HepG2 (cell line): ENCODE data around the gene C5orf47. TPM values are rescaled to one million over a fixed set of nuclear protein-coding genes. Genes with fewer than 3 reads are reported as not detected.

Experiments used
- ATAC-seq: fragments of 200-7000 bp; cut with Tn5 transposase; 3 replicates; pipeline ENCODE4 v1.9.1; 2020; ENCODE audit warnings: mild to moderate bottlenecking, moderate library complexity
- BruUV-seq: library from RNA; stranded (reverse); fragments of 400-500 nt; replicated peaks from 2 replicates; lab custom pipeline; 2021; lab: Mats Ljungman, UMichigan
- CTCF ChIA-PET: fragments of 300-600 bp; formaldehyde crosslinking; extraction: SDS; loops from one replicate; lab custom pipeline; 2021; ENCODE audit warnings: low total read pairs, inconsistent platforms, low intra/inter-chr PET ratio; lab: Yijun Ruan, JAX
- POLR2A ChIA-PET: fragments of 350-600 bp; sonication (Branson Sonifier 250); formaldehyde crosslinking; loops from one replicate; lab custom pipeline; 2020; ENCODE audit warnings: antibody characterized with exemption, inconsistent platforms; lab: Yijun Ruan, JAX
- DNase-seq: peaks from one replicate; pipeline ENCODE4 v3.0.0-alpha.2; 2015; ENCODE audit warnings: low spot score
- FAIRE-seq: peaks from 3 replicates; lab custom pipeline; 2011; peaks lifted over from hg19 to GRCh38; lab: Jason Lieb, UNC
- H2AFZ ChIP-seq: one replicate; pipeline ENCODE4 v1.6.1; 2011; ENCODE audit warnings: low read length, inconsistent platforms
- H3K27ac ChIP-seq: fragments of 300-600 bp; 3 replicates; pipeline ENCODE4 v1.8.0; 2011; ENCODE audit warnings: mixed run types, mild to moderate bottlenecking, mixed read lengths, low read length, inconsistent platforms; ENCODE audit not compliant: insufficient read depth; ENCODE audit errors: extremely low read length
- H3K27me3 ChIP-seq, 2 experiments: fragments of 200-600 bp in 1 of 2; 2 replicates in 1 of 2; 3 replicates in 1 of 2; pipeline versions ENCODE4 v1.6.0 to v1.8.0; 2011; ENCODE audit warnings: low read length in 2 of 2, mild to moderate bottlenecking in 2 of 2, moderate library complexity in 2 of 2, inconsistent platforms in 1 of 2; ENCODE audit not compliant: insufficient read depth in 2 of 2, control insufficient read depth in 1 of 2
- H3K36me3 ChIP-seq, 2 experiments: fragments of 200-600 bp in 1 of 2; replicated peaks in 1 of 2; 2 replicates in 1 of 2; 3 replicates in 1 of 2; pipeline versions ENCODE4 v1.5.1 to v1.8.0; 2011; ENCODE audit warnings: low read length in 2 of 2, inconsistent platforms in 1 of 2; ENCODE audit not compliant: insufficient read depth in 2 of 2, control insufficient read depth in 1 of 2
- H3K4me1 ChIP-seq: 2 replicates; pipeline ENCODE4 v1.5.1; 2012; ENCODE audit warnings: low read length, inconsistent platforms; ENCODE audit not compliant: insufficient read depth
- H3K4me2 ChIP-seq: 2 replicates; pipeline ENCODE4 v1.6.0; 2011; ENCODE audit warnings: low read depth, low read length, inconsistent platforms
- H3K4me3 ChIP-seq, 3 experiments: fragments of 200-600 bp in 1 of 3; sonication (generic), shearing (Covaris generic) in 1 of 3; replicated peaks in 1 of 3; 2 replicates each; pipeline ENCODE4 v1.5.1; 2011 to 2016; ENCODE audit warnings: low read length in 3 of 3, inconsistent platforms in 2 of 3, low read depth in 2 of 3, mild to moderate bottlenecking in 2 of 3, control low read depth in 1 of 3, mixed read lengths in 1 of 3; ENCODE audit not compliant: insufficient read depth in 1 of 3
- H3K79me2 ChIP-seq: one replicate; pipeline ENCODE4 v1.6.1; 2011; ENCODE audit warnings: low read length, inconsistent platforms; ENCODE audit not compliant: insufficient read depth
- H3K9ac ChIP-seq: 2 replicates; pipeline ENCODE4 v1.6.0; 2011; ENCODE audit warnings: mild to moderate bottlenecking, low read depth, low read length, inconsistent platforms; ENCODE audit not compliant: insufficient read depth
- H3K9me3 ChIP-seq: 2 replicates; pipeline ENCODE4 v1.5.1; 2012; ENCODE audit warnings: mild to moderate bottlenecking, low read length
- H4K20me1 ChIP-seq: 2 replicates; pipeline ENCODE4 v1.6.0; 2011; ENCODE audit warnings: inconsistent platforms, mild to moderate bottlenecking, low read length, moderate library complexity; ENCODE audit not compliant: insufficient read depth
- AGO2 ChIP-seq: fragments of 200-400 bp; formaldehyde crosslinking; optimal IDR thresholded peaks from 2 replicates; pipeline ENCODE3; 2017; ENCODE audit warnings: mild to moderate bottlenecking, low read depth, low read length, moderate library complexity
- ARID3A ChIP-seq: IDR thresholded peaks from 2 replicates; pipeline ENCODE4 v1.6.1; 2012; ENCODE audit warnings: low read depth, low read length, improper control_type of control experiment
- IRF1 ChIP-seq: sonication (generic); formaldehyde crosslinking; IDR thresholded peaks from 2 replicates; pipeline ENCODE4 v1.4.0; 2020; ENCODE audit warnings: low read depth, mild to moderate bottlenecking, missing genetic modification reagents
- SMARCC2 ChIP-seq: fragments of 450-650 bp; IDR thresholded peaks from 2 replicates; pipeline ENCODE4 v1.6.1; 2017; ENCODE audit warnings: antibody characterized with exemption, mild to moderate bottlenecking
- ZBTB43 ChIP-seq: sonication (generic); formaldehyde crosslinking; conservative IDR thresholded peaks from 2 replicates; pipeline ENCODE4 v1.4.0; 2020; ENCODE audit warnings: missing genetic modification reagents
- ZNF576 ChIP-seq: sonication (generic); formaldehyde crosslinking; IDR thresholded peaks from 2 replicates; pipeline ENCODE4 v1.4.0; 2020; ENCODE audit warnings: mild to moderate bottlenecking, missing genetic modification reagents
- ZNF597 ChIP-seq: sonication (generic); formaldehyde crosslinking; IDR thresholded peaks from 2 replicates; pipeline ENCODE4 v1.5.0; 2020; ENCODE audit warnings: missing genetic modification reagents
- ZNF703 ChIP-seq: sonication (generic); formaldehyde crosslinking; IDR thresholded peaks from 2 replicates; pipeline ENCODE4 v1.5.1; 2020; ENCODE audit warnings: missing genetic modification reagents, mild to moderate bottlenecking, moderate library complexity, borderline replicate concordance
- ZNF883 ChIP-seq: sonication (generic); formaldehyde crosslinking; IDR thresholded peaks from 2 replicates; pipeline ENCODE4 v1.5.1; 2020; ENCODE audit warnings: mild to moderate bottlenecking, missing genetic modification reagents; ENCODE audit errors: not compliant biosample characterization
- WGBS: methylation state at CpG from one replicate; pipeline ENCODE4 v1.1.6; 2017; ENCODE audit warnings: low lambda C conversion rate; 5-methylcytosine and 5-hydroxymethylcytosine counted together
- in situ Hi-C: cut with HindIII; loops from 2 replicates; pipeline ENCODE4 v1.10.0; 2017; ENCODE audit warnings: low pct_unique_long_range_greater_than_20kb; ENCODE audit not compliant: extremely low pct_ligation_motif_present
- intact Hi-C: fragments of 100-400 bp; cut with micrococcal nuclease; formaldehyde crosslinking; loops from one replicate; pipeline ENCODE4 v1.10.0; 2022; ENCODE audit not compliant: unreplicated experiment
- polyA plus RNA-seq, 8 experiments: library from polyadenylated mRNA; depleted of rRNA in 3 of 8; stranded (reverse) in 7 of 8; unstranded in 1 of 8; fragments of >200 nt; fragmentation: Illumina TruSeq in 4 of 8; extraction: Trizol in 4 of 8; gene quantifications; 2 replicates each; pipeline versions ENCODE4 v1.2.1 to v1.2.3, GENCODE V29; 2011 to 2016; ENCODE audit warnings: low read depth in 4 of 8, missing spikeins in 1 of 8, mixed read lengths in 1 of 8; ENCODE audit not compliant: insufficient read depth in 1 of 8
- total RNA-seq, 5 experiments: library from RNA; depleted of rRNA; stranded (reverse); fragments of >200 nt; fragmentation: Illumina TruSeq; extraction: Trizol; gene quantifications; 2 replicates each; pipeline ENCODE4 v1.2.3, GENCODE V29; 2016; ENCODE audit warnings: low read depth in 1 of 5

C5orf47 gene
- total and polyA plus RNA-seq, 2 of the 13 experiments (the other 11 are each of a cell fraction or from before 2014, with no cell fraction given), result not detected

- Histone ChIP-seq H4K20me1 (no peaks in the 10 kb centered on the region), H3K4me2 (no peak overlapping the region), H3K4me3 (no peak overlapping the region), H2AFZ (no peak overlapping the region), H3K9ac (no peak overlapping the region), H3K27me3 (no peaks in the 10 kb centered on the region), H3K9me3 (no peaks in the 10 kb centered on the region), H3K36me3 (no peaks in the 10 kb centered on the region), H3K27ac (no peak overlapping the region), H3K4me1 (no peaks in the 10 kb centered on the region), H3K79me2 (no peaks in the 10 kb centered on the region)
- whole genome bisulfite sequencing, result 9% methylated on average over 5 of the region's 5 CpGs
- intact Hi-C loops (no loop called here), in situ Hi-C loops (no loop called here)
- ATAC-seq, result no peak
- TF ChIP-seq IRF1 (CRISPR knock-in tag), result no peak
- TF ChIP-seq ZNF703, result no peak
- no peak for TF ChIP-seq SMARCC2
- TF ChIP-seq ZNF883 (CRISPR knock-in tag), result no peak
- no peak for TF ChIP-seq AGO2
- no peak for TF ChIP-seq ARID3A
- TF ChIP-seq ZBTB43 (CRISPR knock-in tag), result no peak
- no peak for TF ChIP-seq ZNF597 (CRISPR knock-in tag)
- no peak for TF ChIP-seq ZNF576 (CRISPR knock-in tag)
- POLR2A ChIA-PET, result no interaction called here
- BruUV-seq, result no TSS peak
- DNase-seq, result no peak
- CTCF ChIA-PET, result no interaction called here
- no peak for FAIRE-seq
Observed at GRCh38 chr5:174052636-174053035, 63.7 kb downstream of the C5orf47 start.
